Right lobe of liver (tissue), 4 donors: ENCODE measurements around the gene KRT83.

ENCODE experiments used
- CTCF ChIP-seq, 4 donors: fragments of 200-600 bp in 3 of 4; fragments of 450-650 bp in 1 of 4; IDR thresholded peaks; one replicate each; pipeline versions ENCODE4 v1.5.1 to v1.8.0; 2016 to 2022; ENCODE audit warnings: antibody characterized with exemption in 4 of 4, mild to moderate bottlenecking in 2 of 4
- POLR2A ChIP-seq: fragments of 450-650 bp; IDR thresholded peaks from one replicate; pipeline ENCODE4 v1.6.1; 2017; ENCODE audit warnings: antibody characterized with exemption, mild to moderate bottlenecking
- donor health status: DM: no; HTN: no; CAD: no.
- donor health status: DM: no; HTN: no; CAD: no.
- donor health status: DM: no; HTN: yes; CAD: no.

GRCh38 chr12:52321418-52321817 is 220 bp upstream of the KRT83 start:
- TF ChIP-seq CTCF (IDR thresholded peaks at IDR 0.05) (no peak), POLR2A (no peak)
